ENCODE results near the gene IER5. TPM values are rescaled to one million over a fixed set of nuclear protein-coding genes. Genes with fewer than 3 reads are reported as not detected.

The IER5 gene
- total and polyA plus RNA-seq, 9 of the 15 experiments (the other 6 are each of a cell fraction or from before 2014, with no cell fraction given) = 2.4 to 32.1 (median 12.0) TPM

- no peak for TF ChIP-seq ZBTB40 (IDR thresholded peaks at IDR 0.05)
- no peak for TF ChIP-seq ZBTB40 (CRISPR knock-in tag; IDR thresholded peaks at IDR 0.05)
- no peak for TF ChIP-seq SMAD2 (IDR thresholded peaks at IDR 0.05; ENCODE audit: low read depth, low read length)
- 0 out of 2 replicates have a peak, but pooled peaks have one; percentile 18 for TF ChIP-seq MXI1 (IDR thresholded peaks at IDR 0.05; ENCODE audit: low read depth, low read length)
- no peak for TF ChIP-seq PTRF (tag; IDR thresholded peaks at IDR 0.05)
- no peak for TF ChIP-seq HMBOX1 (IDR thresholded peaks at IDR 0.05)
- no peak for TF ChIP-seq SRSF3 (IDR thresholded peaks at IDR 0.05; ENCODE audit: insufficient read depth, low read length)
These were observed 15.7 kb downstream of the IER5 start (continued) for GRCh38 chr1:181104042-181104789.
